Measurements from ENCODE around the gene CMIP. TPM values are rescaled to one million over a fixed set of nuclear protein-coding genes. Genes with fewer than 3 reads are reported as not detected.

The CMIP gene
- polyA plus RNA-seq, 1 experiment, result 4.9 TPM

DNA sequence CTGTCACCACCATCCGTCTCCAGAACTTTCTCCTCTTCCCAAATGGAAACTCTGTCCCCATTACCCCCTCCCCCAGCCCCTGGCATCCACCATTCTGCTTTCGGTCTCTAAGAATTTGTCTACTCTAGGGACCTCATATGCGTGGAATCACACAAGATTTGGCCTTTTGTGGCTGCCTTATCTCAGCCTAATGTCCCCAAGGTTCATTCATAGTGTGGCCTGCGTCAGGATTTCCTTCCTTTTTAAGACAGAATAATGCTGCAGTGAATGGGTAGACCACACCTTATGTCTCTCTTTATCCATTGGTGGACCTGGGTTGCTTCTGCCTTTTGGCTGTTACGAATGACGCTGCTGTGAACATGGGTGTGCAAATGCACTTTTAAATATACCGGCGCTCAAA, 194.7 kb downstream of the CMIP start:
- no peak for DNase-seq (ENCODE audit: low read depth)
- H3K4me3 ChIP-seq (ENCODE audit: low read depth, low read length), result no peak overlapping the region
- ChIA-PET POLR2A (no interaction called here), CTCF (no interaction called here)
- TF ChIP-seq, protein P1, sequence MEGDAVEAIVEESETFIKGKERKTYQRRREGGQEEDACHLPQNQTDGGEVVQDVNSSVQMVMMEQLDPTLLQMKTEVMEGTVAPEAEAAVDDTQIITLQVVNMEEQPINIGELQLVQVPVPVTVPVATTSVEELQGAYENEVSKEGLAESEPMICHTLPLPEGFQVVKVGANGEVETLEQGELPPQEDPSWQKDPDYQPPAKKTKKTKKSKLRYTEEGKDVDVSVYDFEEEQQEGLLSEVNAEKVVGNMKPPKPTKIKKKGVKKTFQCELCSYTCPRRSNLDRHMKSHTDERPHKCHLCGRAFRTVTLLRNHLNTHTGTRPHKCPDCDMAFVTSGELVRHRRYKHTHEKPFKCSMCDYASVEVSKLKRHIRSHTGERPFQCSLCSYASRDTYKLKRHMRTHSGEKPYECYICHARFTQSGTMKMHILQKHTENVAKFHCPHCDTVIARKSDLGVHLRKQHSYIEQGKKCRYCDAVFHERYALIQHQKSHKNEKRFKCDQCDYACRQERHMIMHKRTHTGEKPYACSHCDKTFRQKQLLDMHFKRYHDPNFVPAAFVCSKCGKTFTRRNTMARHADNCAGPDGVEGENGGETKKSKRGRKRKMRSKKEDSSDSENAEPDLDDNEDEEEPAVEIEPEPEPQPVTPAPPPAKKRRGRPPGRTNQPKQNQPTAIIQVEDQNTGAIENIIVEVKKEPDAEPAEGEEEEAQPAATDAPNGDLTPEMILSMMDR (IDR thresholded peaks at IDR 0.05; ENCODE audit: insufficient read depth, low read depth, low read length), result no peak
- no peaks in the 10 kb centered on the region; the same call in 1 of the 2 replicates for H3K36me3 ChIP-seq (ENCODE audit: control insufficient read depth, insufficient read depth, low read length)
- no peaks in the 10 kb centered on the region for H3K27me3 ChIP-seq (ENCODE audit: control insufficient read depth, insufficient read depth, low read length)

DNA sequence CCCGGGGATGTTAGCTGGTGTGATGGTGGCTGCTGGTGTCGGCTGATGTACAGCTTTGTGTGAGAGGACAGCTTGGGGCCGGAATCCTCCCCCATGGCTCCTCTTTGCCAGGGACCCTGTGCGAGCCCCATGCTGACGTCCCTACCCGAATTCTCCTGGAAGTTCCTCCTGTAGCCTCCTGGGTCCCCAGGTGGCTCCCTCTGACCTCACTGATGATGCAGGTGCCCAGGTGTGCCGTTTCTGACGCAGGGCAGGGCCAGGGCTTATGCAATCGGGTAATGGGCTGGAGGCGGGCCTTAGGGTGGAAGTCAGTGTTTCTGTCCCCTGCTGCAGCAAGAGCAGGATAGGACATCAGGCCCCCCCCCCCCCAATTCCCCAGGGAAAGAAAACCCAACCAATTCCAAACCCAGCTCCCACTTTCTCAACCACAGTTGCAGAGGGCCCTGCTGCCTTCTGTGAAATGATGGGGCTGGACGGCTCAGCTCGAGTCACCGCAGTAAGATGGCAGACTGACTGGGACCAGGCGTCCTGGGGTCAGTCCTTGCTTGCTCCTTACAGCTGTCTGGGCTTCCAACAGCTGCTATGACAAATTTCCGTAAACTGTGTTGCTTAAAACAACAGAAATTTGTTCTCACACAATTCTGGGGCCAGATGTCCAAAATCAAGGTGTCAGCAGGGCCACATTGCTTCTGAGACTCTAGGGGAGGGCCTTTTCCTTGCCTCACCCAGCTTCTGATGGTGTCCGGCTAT, 195.5 kb downstream of the CMIP start:
- H3K4me3 ChIP-seq (ENCODE audit: low read depth, low read length), result no peak overlapping the region
- no peaks in the 10 kb centered on the region for H3K27me3 ChIP-seq (ENCODE audit: control insufficient read depth, insufficient read depth, low read length)
- no peaks in the 10 kb centered on the region; the same call in 1 of the 2 replicates for H3K36me3 ChIP-seq (ENCODE audit: control insufficient read depth, insufficient read depth, low read length)
- ChIA-PET POLR2A (no interaction called here), CTCF (interaction anchor here (0.6 to 1.4 kb wide), 2 partner anchors 10 to 37 kb away, joined by 3 to 7 read pairs; no protein-coding TSS in a partner anchor)
- TF ChIP-seq, protein P1 (IDR thresholded peaks at IDR 0.05; ENCODE audit: insufficient read depth, low read depth, low read length), result no peak
- DNase-seq (ENCODE audit: low read depth), result no peak

DNA sequence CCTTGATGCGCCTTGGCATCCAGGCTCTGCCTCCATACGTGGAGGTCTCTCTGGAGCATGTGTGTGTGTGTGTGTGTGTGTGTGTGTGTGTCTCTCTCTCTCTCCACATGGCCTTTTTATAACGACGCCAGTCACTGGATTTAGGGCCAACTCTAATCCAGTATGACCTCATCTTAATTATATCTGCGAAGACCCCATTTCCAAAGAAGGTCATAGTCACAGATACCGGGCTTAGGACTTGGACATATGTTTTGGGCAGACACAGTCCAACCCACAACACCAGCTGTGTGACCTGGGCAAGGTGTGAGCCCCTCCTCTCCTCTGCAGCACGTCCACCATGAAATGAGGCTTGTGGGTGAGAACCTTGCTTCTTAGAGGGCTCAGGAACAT, 196.1 kb downstream of the CMIP start:
- no peak overlapping the region for H3K4me3 ChIP-seq (ENCODE audit: low read depth, low read length)
- no peaks in the 10 kb centered on the region for H3K27me3 ChIP-seq (ENCODE audit: control insufficient read depth, insufficient read depth, low read length)
- DNase-seq (ENCODE audit: low read depth), result no peak
- H3K36me3 ChIP-seq (ENCODE audit: control insufficient read depth, insufficient read depth, low read length), result no peaks in the 10 kb centered on the region; the same call in 1 of the 2 replicates
- POLR2A ChIA-PET, result no interaction called here
- CTCF ChIA-PET, result interaction anchor here (0.6 to 1.4 kb wide), 3 partner anchors 11 to 37 kb away, joined by 3 to 7 read pairs (median 5); no protein-coding TSS in a partner anchor
- TF ChIP-seq, protein P1 (IDR thresholded peaks at IDR 0.05; ENCODE audit: insufficient read depth, low read depth, low read length), result no peak

DNA sequence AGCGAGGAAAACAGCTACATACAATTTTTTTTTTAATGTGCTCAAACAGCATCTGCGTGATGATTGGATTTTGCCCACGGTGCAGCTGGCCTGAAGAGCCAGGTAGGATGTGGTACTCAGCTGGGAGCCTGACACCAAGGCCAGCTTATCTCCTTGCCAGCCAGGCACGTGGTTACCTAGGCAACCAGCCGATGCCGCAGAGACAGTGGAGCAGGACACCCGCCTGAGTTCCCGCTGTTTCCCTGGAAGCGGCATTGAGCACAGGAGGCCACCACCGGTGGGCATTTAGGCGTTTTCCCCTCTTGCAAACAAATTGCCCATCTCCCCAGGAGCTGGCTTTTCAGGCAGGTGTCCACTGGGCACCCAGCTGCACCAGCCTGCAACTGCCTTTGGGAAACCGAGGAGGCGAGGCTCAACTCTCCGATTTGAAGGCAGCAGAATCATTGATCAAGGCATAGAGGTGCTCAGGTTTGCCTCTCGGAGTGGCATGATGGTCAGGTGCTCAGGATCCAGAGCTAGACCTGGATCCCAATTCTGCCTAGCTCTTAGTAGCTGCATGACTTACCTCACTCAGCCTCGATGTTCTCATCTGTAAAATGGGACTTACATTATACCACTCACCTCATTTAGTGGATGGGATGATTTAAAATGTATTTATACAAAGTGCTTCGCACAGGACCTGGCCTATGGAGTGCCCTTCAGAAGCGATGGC, 196.9 kb downstream of the CMIP start:
- DNase-seq (ENCODE audit: low read depth), result no peak
- ChIA-PET CTCF (interaction anchor here (0.6 to 1.4 kb wide), 2 partner anchors 12 to 17 kb away, joined by 5 to 7 read pairs; no protein-coding TSS in a partner anchor), POLR2A (no interaction called here)
- Histone ChIP-seq H3K4me3 (ENCODE audit: low read depth, low read length) (no peak overlapping the region), H3K27me3 (ENCODE audit: control insufficient read depth, insufficient read depth, low read length) (no peaks in the 10 kb centered on the region), H3K36me3 (ENCODE audit: control insufficient read depth, insufficient read depth, low read length) (no peaks in the 10 kb centered on the region; the same call in 1 of the 2 replicates)
- TF ChIP-seq, protein P1 (IDR thresholded peaks at IDR 0.05; ENCODE audit: insufficient read depth, low read depth, low read length), result no peak

DNA sequence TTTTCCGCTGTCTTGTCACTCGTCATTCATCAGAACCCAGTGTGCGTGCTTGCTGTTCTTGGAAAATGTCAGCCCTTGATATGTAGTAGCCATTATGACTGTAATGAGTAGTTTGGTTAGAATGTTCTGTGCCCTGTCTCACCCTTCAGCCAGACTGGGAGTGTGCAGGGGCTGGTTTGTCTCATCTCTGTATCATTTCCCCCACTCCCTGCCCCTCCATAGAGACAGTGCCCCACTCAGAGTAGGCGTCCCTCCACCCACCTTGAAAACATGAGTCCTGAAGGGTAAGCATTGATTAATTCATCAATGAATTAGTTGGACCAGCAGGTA, 197.5 kb downstream of the CMIP start:
- no peaks in the 10 kb centered on the region for H3K27me3 ChIP-seq (ENCODE audit: control insufficient read depth, insufficient read depth, low read length)
- H3K4me3 ChIP-seq (ENCODE audit: low read depth, low read length), result no peak overlapping the region
- ChIA-PET CTCF (no interaction called here), POLR2A (no interaction called here)
- TF ChIP-seq, protein P1 (IDR thresholded peaks at IDR 0.05; ENCODE audit: insufficient read depth, low read depth, low read length), result no peak
- DNase-seq (ENCODE audit: low read depth), result no peak
- no peaks in the 10 kb centered on the region; the same call in 1 of the 2 replicates for H3K36me3 ChIP-seq (ENCODE audit: control insufficient read depth, insufficient read depth, low read length)
